ENCODE measurements around the gene CDK9.
"Not testable (repeated sequence)": the region's sequence is repeated elsewhere in the genome, so short reads cannot be mapped to it uniquely, and the experiment has no call there.

The CDK9 gene

DNA sequence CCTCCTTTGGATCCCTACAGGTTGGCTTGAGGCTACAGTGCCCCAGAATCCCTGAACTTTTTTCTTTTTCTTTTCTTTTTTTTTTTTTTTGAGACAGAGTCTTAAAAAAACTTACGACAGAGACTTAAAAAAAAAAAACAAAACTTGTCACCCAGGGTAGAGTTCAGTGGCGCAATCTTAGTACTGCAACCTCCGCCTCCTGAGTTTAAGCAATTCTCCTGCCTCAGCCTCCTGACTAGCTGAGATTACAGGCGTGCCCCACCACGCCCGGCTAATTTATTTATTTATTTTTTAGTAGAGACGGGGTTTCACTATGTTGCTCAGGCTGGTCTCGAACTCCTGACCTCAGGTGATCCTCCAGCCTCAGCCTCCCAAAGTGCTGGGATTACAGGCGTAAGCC lies 4.9 kb upstream of the CDK9 start:
- not testable (repeated sequence) for DNase-seq

DNA sequence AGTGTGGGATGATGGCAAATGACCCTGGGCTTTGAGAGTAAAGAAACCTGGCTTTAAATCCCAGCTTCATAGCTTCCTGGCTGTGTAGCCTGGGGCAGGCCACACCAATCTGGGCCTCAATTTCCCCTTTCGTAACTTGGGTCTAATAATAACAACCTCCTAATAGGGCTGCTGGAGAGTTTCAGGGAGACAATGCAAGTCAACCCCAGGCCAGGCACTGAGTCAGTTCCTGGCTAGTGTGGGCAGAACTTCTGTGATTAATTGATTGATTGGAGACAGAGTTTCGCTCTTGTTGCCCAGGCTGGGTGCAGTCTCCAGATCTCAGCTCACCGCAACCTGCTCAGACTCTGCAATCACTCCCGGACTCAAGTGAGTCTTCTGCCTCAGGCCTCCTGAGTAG lies 4.0 kb upstream of the CDK9 start:
- DNase-seq = no peak

- DNase-seq = peak; percentile 76
Measured at GRCh38 chr9:127783111-127784008, 2.5 kb upstream of the CDK9 start.

- DNase-seq = peak; percentile 87
Measured at GRCh38 chr9:127785023-127785932, 556 bp upstream of the CDK9 start.

GRCh38 chr9:127786773-127787104 lies 905 bp downstream of the CDK9 start:
- DNase-seq = peak; percentile 15

DNA sequence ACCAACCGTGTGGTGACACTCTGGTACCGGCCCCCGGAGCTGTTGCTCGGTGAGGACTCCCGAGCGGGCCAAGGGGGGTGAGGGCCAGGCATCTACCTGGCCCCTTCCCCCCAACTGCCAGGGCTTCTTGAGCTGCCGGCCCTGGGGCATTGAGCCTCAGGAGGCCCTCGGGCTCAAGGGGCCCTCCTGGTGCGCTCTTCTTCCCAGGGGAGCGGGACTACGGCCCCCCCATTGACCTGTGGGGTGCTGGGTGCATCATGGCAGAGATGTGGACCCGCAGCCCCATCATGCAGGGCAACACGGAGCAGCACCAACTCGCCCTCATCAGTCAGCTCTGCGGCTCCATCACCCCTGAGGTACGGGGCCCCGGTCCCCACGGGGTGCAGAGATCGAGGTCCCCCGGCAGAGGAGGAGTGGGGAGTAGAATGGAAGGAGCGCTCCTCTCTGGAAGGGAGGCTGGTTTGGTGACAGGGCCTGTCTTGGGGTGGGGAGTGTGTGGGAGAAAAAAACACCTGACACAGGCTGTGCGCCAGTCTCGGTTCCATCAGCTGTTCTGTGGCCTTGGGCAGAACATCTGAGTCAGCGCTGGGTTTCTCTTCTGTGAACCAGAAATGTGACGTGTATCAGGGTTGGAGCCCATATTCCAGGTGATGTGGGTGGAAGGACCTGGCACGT lies 2.6 kb downstream of the CDK9 start:
- DNase-seq = no peak

DNA sequence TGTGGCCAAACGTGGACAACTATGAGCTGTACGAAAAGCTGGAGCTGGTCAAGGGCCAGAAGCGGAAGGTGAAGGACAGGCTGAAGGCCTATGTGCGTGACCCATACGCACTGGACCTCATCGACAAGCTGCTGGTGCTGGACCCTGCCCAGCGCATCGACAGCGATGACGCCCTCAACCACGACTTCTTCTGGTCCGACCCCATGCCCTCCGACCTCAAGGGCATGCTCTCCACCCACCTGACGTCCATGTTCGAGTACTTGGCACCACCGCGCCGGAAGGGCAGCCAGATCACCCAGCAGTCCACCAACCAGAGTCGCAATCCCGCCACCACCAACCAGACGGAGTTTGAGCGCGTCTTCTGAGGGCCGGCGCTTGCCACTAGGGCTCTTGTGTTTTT lies 3.3 kb downstream of the CDK9 start:
- DNase-seq = no peak

DNA sequence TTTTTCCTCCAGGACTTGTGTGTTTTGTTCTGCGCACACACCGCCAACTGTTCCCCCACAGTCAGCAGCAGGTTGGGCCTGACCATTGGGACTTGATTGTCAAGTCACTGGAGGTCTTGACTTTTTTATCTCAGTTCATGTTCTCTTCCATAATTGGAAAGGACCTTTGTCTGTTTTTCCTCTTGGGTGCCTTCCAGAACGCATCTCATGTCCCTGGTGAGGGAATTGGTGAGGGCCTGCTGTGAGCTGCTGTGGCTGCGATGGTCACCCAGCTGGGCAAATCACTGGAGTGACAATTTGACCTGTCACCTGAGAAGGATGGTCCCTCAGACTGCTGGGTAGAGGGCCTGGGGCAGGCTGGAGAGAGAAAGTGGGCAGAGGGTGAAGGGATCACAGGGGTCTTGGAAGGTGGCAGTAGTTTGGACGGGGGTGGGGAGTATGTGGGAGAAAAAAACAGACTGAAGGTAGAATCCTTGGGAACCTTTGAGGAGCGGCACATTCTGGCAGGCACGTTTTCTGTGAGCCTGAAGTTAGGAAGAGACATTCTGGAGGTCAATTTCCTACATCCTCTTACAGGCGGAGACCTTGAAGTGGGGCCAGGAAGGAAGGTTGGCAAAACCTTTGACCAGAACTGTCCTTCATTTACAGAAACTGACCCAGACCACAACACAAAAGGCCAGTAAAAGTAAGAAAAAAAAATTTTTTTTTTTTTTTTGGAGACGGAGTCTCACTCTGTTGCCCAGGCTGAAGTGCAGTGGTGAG lies 4.4 kb downstream of the CDK9 start:
- DNase-seq = no peak

DNA sequence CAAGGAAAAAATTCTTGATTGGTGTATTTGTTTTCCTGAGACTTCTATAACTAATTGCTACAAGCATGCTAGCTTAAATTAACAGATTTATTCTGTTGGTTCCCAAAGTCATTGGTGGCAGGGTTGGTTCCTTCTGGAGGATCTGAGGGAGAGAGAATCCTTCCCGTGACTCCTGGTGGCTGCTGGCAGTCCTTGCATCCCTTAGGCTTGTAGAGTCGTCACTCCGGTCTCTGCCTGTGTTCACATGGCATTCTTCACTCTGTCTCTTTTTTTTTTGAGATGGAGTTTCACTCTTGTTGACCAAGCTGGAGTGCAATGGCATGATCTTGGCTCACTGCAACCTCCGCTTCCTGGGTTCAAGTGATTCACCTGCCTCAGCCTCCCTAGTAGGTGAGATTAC lies 5.3 kb downstream of the CDK9 start:
- no peak for DNase-seq

DNA sequence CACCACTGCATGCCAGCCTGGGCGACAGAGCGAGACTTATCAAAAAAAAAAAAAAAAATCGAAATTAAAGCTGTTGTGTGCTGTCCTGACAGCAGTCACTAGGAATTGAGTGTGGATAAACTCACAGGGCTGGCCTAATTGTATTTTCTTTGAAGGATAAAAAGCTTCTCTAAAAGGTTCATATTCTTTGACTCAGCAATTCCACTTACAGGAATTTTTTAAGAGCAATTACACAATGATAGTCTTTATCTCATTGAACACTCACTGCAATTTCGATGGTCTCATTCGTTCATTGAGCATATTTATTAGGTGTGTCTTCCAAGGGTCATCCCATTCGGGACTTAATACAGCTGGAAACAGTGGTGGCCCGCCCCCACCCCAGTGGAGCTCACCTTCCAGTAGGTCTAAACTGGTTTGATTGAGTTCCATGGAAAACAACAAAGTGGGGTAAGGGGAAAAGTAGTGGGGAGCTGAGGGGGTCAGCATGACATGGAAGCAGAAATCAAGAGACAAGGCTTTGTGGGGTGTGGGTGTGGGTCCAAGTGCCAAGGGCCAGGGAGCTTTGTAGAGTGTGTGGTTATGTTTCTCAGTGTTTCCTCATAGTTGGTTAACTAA lies 6.7 kb downstream of the CDK9 start:
- no peak for DNase-seq

DNA sequence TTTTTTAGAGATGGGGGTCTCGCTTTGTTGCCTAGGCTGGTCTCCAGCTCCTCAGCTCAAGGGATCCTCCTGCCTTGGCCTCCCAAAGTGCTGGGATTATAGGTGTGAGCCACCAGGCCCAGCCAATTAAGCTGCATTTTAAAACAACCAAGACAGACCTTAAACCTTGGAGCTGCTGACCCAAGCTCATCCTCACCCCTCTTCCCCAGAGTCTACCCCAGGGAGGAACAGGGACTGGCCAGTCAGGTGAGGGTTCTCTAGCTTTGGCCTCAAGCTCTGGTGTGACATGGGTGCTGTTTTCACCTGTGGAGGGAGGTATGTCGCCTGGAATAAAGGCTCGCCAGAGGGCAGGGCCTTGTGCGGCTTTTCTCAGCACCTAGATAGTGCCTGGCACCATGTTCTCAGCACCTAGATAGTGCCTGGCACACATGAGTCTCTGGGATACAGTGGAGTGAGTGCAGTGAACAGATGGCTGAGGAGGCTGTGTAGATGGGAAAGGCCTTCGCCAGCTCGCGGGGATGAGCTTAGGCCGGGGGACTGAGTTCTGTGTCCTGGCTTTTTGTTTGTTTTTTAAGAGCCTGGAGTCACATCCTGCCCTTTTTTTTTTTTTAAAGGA lies 7.4 kb downstream of the CDK9 start:
- DNase-seq = no peak

- no peak for DNase-seq
Measured at GRCh38 chr9:127794001-127794791, 8.4 kb downstream of the CDK9 start.

DNA sequence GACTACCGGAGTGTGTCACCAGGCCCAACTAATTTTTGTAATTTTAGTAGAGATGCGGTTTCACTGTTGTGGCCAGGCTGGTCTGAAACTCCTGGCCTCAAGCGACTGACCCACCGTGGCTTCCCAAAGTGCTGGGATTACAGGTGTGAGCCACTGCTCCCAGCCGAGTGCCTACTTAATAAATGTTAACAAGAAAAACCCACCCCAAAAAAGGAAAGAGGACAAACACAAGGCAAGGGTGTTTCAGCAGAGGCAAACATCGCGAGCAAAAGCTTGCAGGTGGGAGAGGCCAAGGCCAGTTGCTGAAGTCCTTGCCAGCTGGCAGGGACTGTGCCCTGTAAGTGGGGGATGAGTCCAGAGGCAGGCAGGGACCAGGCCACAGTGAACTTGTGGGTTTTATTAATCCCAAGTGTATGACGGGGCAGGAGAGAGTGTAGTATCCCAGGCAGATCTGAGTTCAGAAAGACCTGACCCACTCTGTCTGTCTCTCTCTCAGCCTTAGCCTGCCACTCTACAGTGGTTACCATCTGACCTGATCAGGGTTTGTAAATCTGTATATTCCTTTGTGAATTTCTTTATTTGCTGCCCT lies 10.5 kb downstream of the CDK9 start:
- no peak for DNase-seq

- no peak for DNase-seq
Measured at GRCh38 chr9:127796852-127797370, 11.1 kb downstream of the CDK9 start.

- DNase-seq = no peak
Measured at GRCh38 chr9:127801955-127802575, 16.2 kb downstream of the CDK9 start.

GRCh38 chr9:127802576-127803443 lies 17.0 kb downstream of the CDK9 start, which contains the start of gene FPGS:
Gene FPGS (plus strand): TSS chr9:127802882. CDS start chr9:127802925, 43 bp downstream.
- peak; percentile 80 for DNase-seq

DNA sequence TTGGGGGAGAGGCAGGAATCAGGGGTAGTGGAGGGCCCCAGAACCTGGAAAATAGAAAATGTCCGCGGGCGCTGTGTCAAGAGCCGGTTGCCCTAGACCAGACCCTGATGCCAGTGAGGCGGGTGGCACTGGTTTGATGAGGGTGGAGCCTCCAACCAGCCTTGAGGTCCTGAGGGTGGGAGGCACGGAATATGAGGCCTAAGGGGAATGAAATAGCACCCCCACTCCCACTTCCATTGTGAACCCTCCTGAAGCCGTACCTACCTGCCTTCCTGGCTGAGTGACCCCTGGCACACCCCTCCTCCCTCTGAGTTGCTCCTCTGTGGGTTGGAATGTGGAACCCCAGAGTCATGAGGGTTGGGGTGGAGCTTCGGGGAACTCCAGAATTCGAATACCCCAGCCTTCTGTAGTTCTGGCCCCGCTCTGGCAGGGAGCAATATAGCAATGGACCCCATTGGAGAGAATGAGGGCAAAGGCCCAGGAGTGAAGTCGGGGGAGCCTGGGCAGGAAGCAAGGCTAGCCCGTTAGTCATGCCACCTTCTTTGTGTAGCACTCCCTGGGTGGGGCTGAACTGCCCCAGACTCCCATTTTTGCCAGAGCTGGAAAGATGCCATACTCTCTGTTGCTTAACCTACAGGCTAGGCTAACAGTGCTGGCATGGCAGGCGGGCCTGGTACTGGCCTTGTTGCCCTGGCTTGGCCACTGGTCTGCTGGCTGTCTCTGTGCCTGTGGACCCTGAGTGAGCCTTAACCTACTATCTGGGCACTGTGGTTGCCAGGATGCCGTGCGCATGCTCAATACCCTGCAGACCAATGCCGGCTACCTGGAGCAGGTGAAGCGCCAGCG lies 17.9 kb downstream of the CDK9 start:
- peak; percentile 19 for DNase-seq
